CD4-positive, alpha-beta memory T cell (primary cell): ENCODE data around the gene MYO3A. TPM values are rescaled to one million over a fixed set of nuclear protein-coding genes. Genes with fewer than 3 reads are reported as not detected.

Source experiments
- CTCF ChIA-PET: fragments of 350-600 bp; sonication (Branson Sonifier 250); formaldehyde crosslinking; loops from one replicate; lab custom pipeline; 2021; ENCODE audit warnings: inconsistent platforms; ENCODE audit not compliant: partially characterized antibody; lab: Charles Lee
- POLR2A ChIA-PET: fragments of 350-600 bp; sonication (Branson Sonifier 250); formaldehyde crosslinking; loops from one replicate; lab custom pipeline; 2021; ENCODE audit not compliant: partially characterized antibody; lab: Charles Lee
- DNase-seq, 5 donors: peaks; one replicate each; pipeline versions ENCODE4 v3.0.0 to v3.0.0-alpha.2; 2020 to 2022; ENCODE audit warnings: mixed read lengths in 1 of 5
- H3K27ac ChIP-seq: one replicate; pipeline ENCODE4 v1.7.0; 2013; ENCODE audit warnings: low read depth, low read length
- H3K27me3 ChIP-seq: 2 replicates; pipeline ENCODE4 v1.7.0; 2013; ENCODE audit warnings: mild to moderate bottlenecking, low read length, moderate library complexity; ENCODE audit not compliant: insufficient read depth
- H3K36me3 ChIP-seq: 2 replicates; pipeline ENCODE4 v1.7.0; 2013; ENCODE audit warnings: mild to moderate bottlenecking, low read length, moderate library complexity; ENCODE audit not compliant: insufficient read depth
- H3K4me1 ChIP-seq: 2 replicates; pipeline ENCODE4 v1.7.0; 2013; ENCODE audit warnings: mild to moderate bottlenecking, low read length, moderate library complexity; ENCODE audit not compliant: insufficient read depth
- H3K4me3 ChIP-seq, 2 donors: one replicate each; pipeline ENCODE4 v1.7.0; 2013; ENCODE audit warnings: low read length in 2 of 2, mild to moderate bottlenecking in 1 of 2
- H3K9me3 ChIP-seq, 2 donors: one replicate each; pipeline ENCODE4 v1.7.0; 2013; ENCODE audit warnings: low read length in 2 of 2, control low read depth in 1 of 2; ENCODE audit not compliant: control insufficient read depth in 1 of 2
- H3K27ac Mint-ChIP-seq, 7 donors: one replicate each; pipeline ENCODE4 v1.8.0; 2020 to 2021; ENCODE audit warnings: mixed read lengths in 7 of 7, mild to moderate bottlenecking in 6 of 7, inconsistent platforms in 3 of 7, moderate library complexity in 3 of 7
- H3K27me3 Mint-ChIP-seq, 2 donors: one replicate each; pipeline ENCODE4 v1.8.0; 2020 to 2021; ENCODE audit warnings: mixed read lengths in 2 of 2
- H3K36me3 Mint-ChIP-seq, 2 donors: one replicate each; pipeline ENCODE4 v1.8.0; 2020 to 2021; ENCODE audit warnings: mixed read lengths in 2 of 2, inconsistent platforms in 1 of 2, mild to moderate bottlenecking in 1 of 2
- H3K4me1 Mint-ChIP-seq, 4 donors: one replicate each; pipeline ENCODE4 v1.8.0; 2020 to 2021; ENCODE audit warnings: mixed read lengths in 4 of 4, mild to moderate bottlenecking in 1 of 4
- H3K4me3 Mint-ChIP-seq, 8 donors: one replicate each; pipeline ENCODE4 v1.8.0; 2020 to 2021; ENCODE audit warnings: mixed read lengths in 8 of 8, mild to moderate bottlenecking in 7 of 8, moderate library complexity in 6 of 8, inconsistent platforms in 3 of 8
- H3K9me3 Mint-ChIP-seq, 8 donors: one replicate each; pipeline ENCODE4 v1.8.0; 2020 to 2021; ENCODE audit warnings: mixed read lengths in 8 of 8, mild to moderate bottlenecking in 5 of 8, inconsistent platforms in 3 of 8, moderate library complexity in 1 of 8
- intact Hi-C: fragments of 100-400 bp; cut with micrococcal nuclease; formaldehyde crosslinking; loops from one replicate; pipeline ENCODE4 v1.15.1; 2023
- polyA plus RNA-seq, 2 donors: library from polyadenylated mRNA; unstranded; fragments of 300-500 nt; fragmentation: Illumina TruSeq; gene quantifications; one replicate each; pipeline ENCODE4 v1.2.3, GENCODE V29; 2021
- total RNA-seq, 2 experiments: library from RNA; stranded (reverse); gene quantifications; one replicate each; pipeline ENCODE4 v1.2.3, GENCODE V29; 2021

Gene MYO3A
- total and polyA plus RNA-seq, 4 experiments from 2014 or later = not detected

- intact Hi-C loops = no loop called here
- H3K27ac Mint-ChIP-seq = no peak overlapping the region
- peak overlapping the region in 1 of 8 donors; percentile 15 for H3K4me3 Mint-ChIP-seq
- CTCF ChIA-PET = no interaction called here
- Histone ChIP-seq H3K36me3 (no peaks in the 10 kb centered on the region), H3K27me3 (peaks cover 39% of the 10 kb centered on the region), H3K9me3 (no peaks in the 10 kb centered on the region), H3K27ac (no peak overlapping the region), H3K4me3 (no peak overlapping the region), H3K4me1 (peaks cover 17% of the 10 kb centered on the region)
- peaks cover 3 to 41% (median 24%) of the 10 kb centered on the region in 4 donors for H3K4me1 Mint-ChIP-seq
- H3K27me3 Mint-ChIP-seq = peaks cover 40 to 41% of the 10 kb centered on the region in 2 donors
- H3K9me3 Mint-ChIP-seq = no peaks in the 10 kb centered on the region
- no peak for DNase-seq
- no peaks in the 10 kb centered on the region for H3K36me3 Mint-ChIP-seq
- POLR2A ChIA-PET = no interaction called here
Measured at GRCh38 chr10:26212511-26212910, 278.5 kb downstream of the MYO3A start.

- no peaks in the 10 kb centered on the region for H3K9me3 Mint-ChIP-seq
- no peak overlapping the region for H3K4me3 Mint-ChIP-seq
- no peaks in the 10 kb centered on the region for H3K9me3 ChIP-seq
- H3K36me3 ChIP-seq = no peaks in the 10 kb centered on the region
- peaks cover 3 to 43% (median 26%) of the 10 kb centered on the region in 4 donors for H3K4me1 Mint-ChIP-seq
- H3K27ac Mint-ChIP-seq = no peak overlapping the region
- intact Hi-C loops = no loop called here
- H3K4me1 ChIP-seq = peaks cover 23% of the 10 kb centered on the region
- H3K27ac ChIP-seq = no peak overlapping the region
- DNase-seq = no peak
- H3K27me3 ChIP-seq = peaks cover 39% of the 10 kb centered on the region
- POLR2A ChIA-PET = no interaction called here
- CTCF ChIA-PET = no interaction called here
- no peak overlapping the region for H3K4me3 ChIP-seq
- no peaks in the 10 kb centered on the region for H3K36me3 Mint-ChIP-seq
- peaks cover 42 to 43% of the 10 kb centered on the region in 2 donors for H3K27me3 Mint-ChIP-seq
Measured at GRCh38 chr10:26213157-26213800, 279.2 kb downstream of the MYO3A start.

GRCh38 chr10:26214004-26214403 is 280.0 kb downstream of the MYO3A start:
- Mint-ChIP-seq H3K36me3 (no peaks in the 10 kb centered on the region), H3K4me1 (peaks cover 5 to 48% (median 33%) of the 10 kb centered on the region in 4 donors), H3K27me3 (peaks cover 49 to 50% of the 10 kb centered on the region in 2 donors), H3K27ac (no peak overlapping the region), H3K4me3 (no peak overlapping the region), H3K9me3 (no peaks in the 10 kb centered on the region)
- intact Hi-C loops = no loop called here
- H3K4me3 ChIP-seq = no peak overlapping the region
- no peaks in the 10 kb centered on the region for H3K9me3 ChIP-seq
- peaks cover 24% of the 10 kb centered on the region for H3K4me1 ChIP-seq
- H3K27me3 ChIP-seq = peaks cover 42% of the 10 kb centered on the region
- no peaks in the 10 kb centered on the region for H3K36me3 ChIP-seq
- no peak overlapping the region for H3K27ac ChIP-seq
- POLR2A ChIA-PET = no interaction called here
- no peak for DNase-seq
- CTCF ChIA-PET = no interaction called here

- Mint-ChIP-seq H3K27me3 (peaks cover 55% of the 10 kb centered on the region in 2 donors), H3K36me3 (no peaks in the 10 kb centered on the region), H3K4me3 (peak overlapping the region; percentile 55 to 82 (median 70)), H3K9me3 (no peaks in the 10 kb centered on the region), H3K27ac (no peak overlapping the region), H3K4me1 (peaks cover 5 to 48% (median 33%) of the 10 kb centered on the region in 4 donors)
- Histone ChIP-seq H3K27me3 (peaks cover 48% of the 10 kb centered on the region), H3K4me1 (peaks cover 24% of the 10 kb centered on the region), H3K36me3 (no peaks in the 10 kb centered on the region), H3K27ac (no peak overlapping the region), H3K9me3 (no peaks in the 10 kb centered on the region), H3K4me3 (no peak overlapping the region)
- POLR2A ChIA-PET = no interaction called here
- no peak for DNase-seq
- intact Hi-C loops = no loop called here
- CTCF ChIA-PET = no interaction called here
Measured at GRCh38 chr10:26214551-26215395, 280.7 kb downstream of the MYO3A start.

GRCh38 chr10:26215396-26215934 is 281.4 kb downstream of the MYO3A start:
- Histone ChIP-seq H3K4me3 (no peak overlapping the region), H3K27ac (no peak overlapping the region), H3K9me3 (no peaks in the 10 kb centered on the region), H3K4me1 (peaks cover 24% of the 10 kb centered on the region), H3K36me3 (no peaks in the 10 kb centered on the region), H3K27me3 (peaks cover 46% of the 10 kb centered on the region)
- peaks cover 5 to 48% (median 33%) of the 10 kb centered on the region in 4 donors for H3K4me1 Mint-ChIP-seq
- no peaks in the 10 kb centered on the region for H3K36me3 Mint-ChIP-seq
- POLR2A ChIA-PET = no interaction called here
- intact Hi-C loops = no loop called here
- no peaks in the 10 kb centered on the region for H3K9me3 Mint-ChIP-seq
- no peak for DNase-seq
- no peak overlapping the region for H3K27ac Mint-ChIP-seq
- CTCF ChIA-PET = no interaction called here
- H3K4me3 Mint-ChIP-seq = peak overlapping the region; percentile 55 to 82 (median 70)
- H3K27me3 Mint-ChIP-seq = peaks cover 61 to 62% of the 10 kb centered on the region in 2 donors

GRCh38 chr10:26215935-26216584 is 282.0 kb downstream of the MYO3A start:
- Mint-ChIP-seq H3K4me1 (peaks cover 5 to 48% (median 33%) of the 10 kb centered on the region in 4 donors), H3K27ac (peak overlapping the region in 1 of 7 donors; percentile 47), H3K9me3 (no peaks in the 10 kb centered on the region), H3K36me3 (no peaks in the 10 kb centered on the region), H3K27me3 (peaks cover 67 to 68% of the 10 kb centered on the region in 2 donors), H3K4me3 (peak overlapping the region; percentile 31 to 82 (median 70))
- intact Hi-C loops = no loop called here
- no peak overlapping the region for H3K27ac ChIP-seq
- ChIA-PET POLR2A (no interaction called here), CTCF (no interaction called here)
- H3K9me3 ChIP-seq = no peaks in the 10 kb centered on the region
- H3K36me3 ChIP-seq = no peaks in the 10 kb centered on the region
- peaks cover 24% of the 10 kb centered on the region for H3K4me1 ChIP-seq
- H3K4me3 ChIP-seq = no peak overlapping the region
- DNase-seq = no peak
- H3K27me3 ChIP-seq = peaks cover 44% of the 10 kb centered on the region
